Measurements from ENCODE around the gene COQ9. TPM values are rescaled to one million over a fixed set of nuclear protein-coding genes. Genes with fewer than 3 reads are reported as not detected.

COQ9 gene
- total RNA-seq, 1 experiment from 2014 or later = 32.9 TPM

DNA sequence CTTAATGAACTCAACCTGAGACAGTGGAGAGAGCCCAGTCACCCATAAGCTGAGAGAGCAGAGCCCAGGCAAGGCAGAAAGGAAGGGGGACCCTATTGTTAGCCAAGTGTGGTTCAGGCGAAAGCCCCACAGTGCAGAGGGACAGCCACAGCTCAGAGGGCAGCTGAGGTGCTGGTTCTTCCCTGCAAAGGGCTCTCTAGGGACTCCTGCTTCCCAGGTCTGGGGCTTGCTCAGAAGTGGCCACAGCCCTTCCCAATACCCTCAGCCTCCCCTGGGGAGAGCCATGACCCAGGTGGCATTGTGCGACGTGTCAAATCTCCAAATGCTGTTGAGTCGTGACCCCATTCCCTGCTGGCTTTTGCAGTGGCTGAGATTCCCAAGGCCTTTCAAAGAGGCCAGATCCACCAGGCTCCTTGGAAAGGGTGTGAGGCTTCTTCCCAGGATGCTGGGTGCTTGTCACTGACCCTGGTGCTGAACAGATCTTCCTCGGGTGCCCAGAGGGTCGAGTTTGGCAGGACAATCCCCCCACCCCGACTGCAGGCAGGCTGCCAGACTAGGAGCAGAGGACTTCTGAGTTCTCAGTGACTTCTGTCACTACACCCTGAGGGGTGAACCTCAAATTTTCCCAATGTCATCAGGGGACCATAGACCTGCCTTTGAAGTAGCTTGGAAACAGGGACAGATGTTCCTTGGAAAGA is 45.2 kb upstream of the COQ9 start:
- Mint-ChIP-seq H3K9me3 (no peaks in the 10 kb centered on the region; a peak in 1 of 5 replicates), H3K27ac (no peak overlapping the region), H3K36me3 (ENCODE audit: insufficient read depth in 1 of 3, low read depth in 3 of 3) (no peaks in the 10 kb centered on the region), H3K4me3 (no peak overlapping the region), H3K4me1 (no peaks in the 10 kb centered on the region), H3K27me3 (ENCODE audit: low read depth) (peaks cover 8% of the 10 kb centered on the region)
- Histone ChIP-seq H2BK5ac (ENCODE audit: insufficient read length, low read length) (no peak overlapping the region), H2BK12ac (ENCODE audit: insufficient read length, low read depth, low read length) (no peak overlapping the region), H2AK5ac (ENCODE audit: insufficient read length, low read length) (no peak overlapping the region), H3K23ac (ENCODE audit: insufficient read length, low read depth, low read length) (no peak overlapping the region), H3K79me2 (ENCODE audit: insufficient read depth, low read length) (no peaks in the 10 kb centered on the region), H3K4me1 (ENCODE audit: insufficient read depth, low read length) (no peaks in the 10 kb centered on the region), H4K20me1 (ENCODE audit: control insufficient read depth, insufficient read depth, insufficient read length) (no peaks in the 10 kb centered on the region), H2BK120ac (ENCODE audit: low read depth, low read length, poor library complexity, severe bottlenecking) (no peak overlapping the region), H3K4me2 (ENCODE audit: insufficient read depth, insufficient read length, low read length) (no peak overlapping the region), H3K4ac (ENCODE audit: low read depth, low read length) (no peak overlapping the region), H4K91ac (ENCODE audit: insufficient read length, low read depth, low read length) (no peak overlapping the region), H3K27ac (ENCODE audit: insufficient read length, low read depth, low read length) (no peak overlapping the region), H2BK15ac (ENCODE audit: low read depth, low read length) (no peak overlapping the region), H4K8ac (replicated peaks; ENCODE audit: insufficient read length, low read depth, low read length) (no peak overlapping the region), H2AFZ (ENCODE audit: low read length) (no peak overlapping the region), H3K56ac (ENCODE audit: insufficient read length, low read depth, low read length) (no peak overlapping the region), H3K79me1 (ENCODE audit: insufficient read depth, low read depth, low read length, poor library complexity, severe bottlenecking) (no peaks in the 10 kb centered on the region), H3K14ac (ENCODE audit: insufficient read depth, low read length) (no peak overlapping the region), H3K27me3 (ENCODE audit: insufficient read depth, low read length) (no peaks in the 10 kb centered on the region), H3K18ac (ENCODE audit: insufficient read length, low read depth, low read length) (no peak overlapping the region), H3K9me3 (ENCODE audit: control insufficient read depth, low read depth, low read length) (no peaks in the 10 kb centered on the region), H2BK20ac (ENCODE audit: low read depth, low read length, poor library complexity, severe bottlenecking) (no peak overlapping the region), H3K23me2 (ENCODE audit: insufficient read length, low read depth, low read length, poor library complexity, severe bottlenecking) (no peaks in the 10 kb centered on the region), H3T11ph (ENCODE audit: low read length) (no peak overlapping the region), H3K9ac (ENCODE audit: extremely low read depth, insufficient read length, low read length) (no peak overlapping the region), H4K5ac (ENCODE audit: insufficient read length, low read depth, low read length) (no peak overlapping the region)
- TF ChIP-seq CTCF (conservative IDR thresholded peaks at IDR 0.05) = no peak
- no CpG with 5 or more reads among the region's 7 CpGs for WGBS (ENCODE audit: extremely low coverage, insufficient read length, low lambda C conversion rate)
- no peak for DNase-seq

All from H9 (cell line).